ENCODE data around the gene GLG1. TPM values are rescaled to one million over a fixed set of nuclear protein-coding genes. Genes with fewer than 3 reads are reported as not detected.
"Not testable (repeated sequence)": the region's sequence is repeated elsewhere in the genome, so short reads cannot be mapped to it uniquely, and the experiment has no call there.

Gene GLG1
- total and polyA plus RNA-seq, 2 donors (not counting 3 experiments of a cell fraction or from before 2014, with no cell fraction given): 86.3 to 165 TPM

- H2AFZ ChIP-seq (ENCODE audit: low read depth, low read length); H4K20me1 ChIP-seq (replicated peaks; ENCODE audit: control insufficient read depth, extremely low read depth, insufficient read depth, low read length); H3K27me3 ChIP-seq (ENCODE audit: control insufficient read depth in 2 of 2, insufficient read depth in 2 of 2, low read length in 2 of 2); intact Hi-C loops (cut with micrococcal nuclease); H3K9me3 ChIP-seq (replicated peaks; ENCODE audit: control insufficient read depth, insufficient read depth, low read length); BruUV-seq (replicated peaks); H3K79me2 ChIP-seq (ENCODE audit: control insufficient read depth, insufficient read depth, low read length); H3K4me1 ChIP-seq (ENCODE audit: control insufficient read depth, extremely low read depth, insufficient read depth, low read length); DNase-seq (ENCODE audit: low read depth, low spot score); H3K4me3 ChIP-seq (replicated peaks in 1 of 3; ENCODE audit: insufficient read depth in 1 of 3, low read depth in 1 of 3, low read length in 3 of 3); FAIRE-seq; dilution Hi-C loops (cut with MboI; ENCODE audit: extremely low pct_ligation_motif_present, low sequenced_read_pairs); POLR2A ChIA-PET; CTCF ChIA-PET; H3K27ac ChIP-seq (ENCODE audit: insufficient read depth, low read depth, low read length); H3K36me3 ChIP-seq (ENCODE audit: control insufficient read depth in 2 of 2, extremely low read depth in 1 of 2, insufficient read depth in 2 of 2, low read length in 2 of 2); H3K4me2 ChIP-seq (ENCODE audit: insufficient read depth, low read length); H3K9ac ChIP-seq (replicated peaks; ENCODE audit: extremely low read depth, insufficient read depth, low read length); H3K9me1 ChIP-seq (replicated peaks; ENCODE audit: control insufficient read depth, extremely low read depth, insufficient read depth, low read length): not testable (repeated sequence)
Observed at GRCh38 chr16:74419811-74420210, 187.1 kb downstream of the GLG1 start.

GRCh38 chr16:74417897-74418296 lies 189.0 kb downstream of the GLG1 start:
- CTCF ChIA-PET: not testable (repeated sequence)

GRCh38 chr16:74413920-74414319 lies 193.0 kb downstream of the GLG1 start:
- H3K9me1 ChIP-seq (replicated peaks; ENCODE audit: control insufficient read depth, extremely low read depth, insufficient read depth, low read length); H3K9ac ChIP-seq (replicated peaks; ENCODE audit: extremely low read depth, insufficient read depth, low read length); POLR2A ChIA-PET; H3K4me2 ChIP-seq (ENCODE audit: insufficient read depth, low read length); H3K27me3 ChIP-seq (ENCODE audit: control insufficient read depth in 2 of 2, insufficient read depth in 2 of 2, low read length in 2 of 2); H3K36me3 ChIP-seq (ENCODE audit: control insufficient read depth in 2 of 2, extremely low read depth in 1 of 2, insufficient read depth in 2 of 2, low read length in 2 of 2); H3K4me3 ChIP-seq (replicated peaks in 1 of 3; ENCODE audit: insufficient read depth in 1 of 3, low read depth in 1 of 3, low read length in 3 of 3); H3K4me1 ChIP-seq (ENCODE audit: control insufficient read depth, extremely low read depth, insufficient read depth, low read length); H2AFZ ChIP-seq (ENCODE audit: low read depth, low read length); H3K27ac ChIP-seq (ENCODE audit: insufficient read depth, low read depth, low read length); intact Hi-C loops (cut with micrococcal nuclease); BruUV-seq (replicated peaks); H3K9me3 ChIP-seq (replicated peaks; ENCODE audit: control insufficient read depth, insufficient read depth, low read length); dilution Hi-C loops (cut with MboI; ENCODE audit: extremely low pct_ligation_motif_present, low sequenced_read_pairs); H4K20me1 ChIP-seq (replicated peaks; ENCODE audit: control insufficient read depth, extremely low read depth, insufficient read depth, low read length); DNase-seq (ENCODE audit: low read depth, low spot score); H3K79me2 ChIP-seq (ENCODE audit: control insufficient read depth, insufficient read depth, low read length); CTCF ChIA-PET; FAIRE-seq: not testable (repeated sequence)

More at GRCh38 chr16:74417897-74418296, 189.0 kb downstream of the GLG1 start:
- H3K9me1 ChIP-seq (replicated peaks; ENCODE audit: control insufficient read depth, extremely low read depth, insufficient read depth, low read length); H3K27ac ChIP-seq (ENCODE audit: insufficient read depth, low read depth, low read length); H3K9me3 ChIP-seq (replicated peaks; ENCODE audit: control insufficient read depth, insufficient read depth, low read length); H2AFZ ChIP-seq (ENCODE audit: low read depth, low read length); H3K79me2 ChIP-seq (ENCODE audit: control insufficient read depth, insufficient read depth, low read length); H3K36me3 ChIP-seq (ENCODE audit: control insufficient read depth in 2 of 2, extremely low read depth in 1 of 2, insufficient read depth in 2 of 2, low read length in 2 of 2); intact Hi-C loops (cut with micrococcal nuclease); H3K27me3 ChIP-seq (ENCODE audit: control insufficient read depth in 2 of 2, insufficient read depth in 2 of 2, low read length in 2 of 2); POLR2A ChIA-PET; H3K4me3 ChIP-seq (replicated peaks in 1 of 3; ENCODE audit: insufficient read depth in 1 of 3, low read depth in 1 of 3, low read length in 3 of 3); H3K4me1 ChIP-seq (ENCODE audit: control insufficient read depth, extremely low read depth, insufficient read depth, low read length); DNase-seq (ENCODE audit: low read depth, low spot score); FAIRE-seq; dilution Hi-C loops (cut with MboI; ENCODE audit: extremely low pct_ligation_motif_present, low sequenced_read_pairs); BruUV-seq (replicated peaks); H4K20me1 ChIP-seq (replicated peaks; ENCODE audit: control insufficient read depth, extremely low read depth, insufficient read depth, low read length); H3K9ac ChIP-seq (replicated peaks; ENCODE audit: extremely low read depth, insufficient read depth, low read length); H3K4me2 ChIP-seq (ENCODE audit: insufficient read depth, low read length): not testable (repeated sequence)

DNA sequence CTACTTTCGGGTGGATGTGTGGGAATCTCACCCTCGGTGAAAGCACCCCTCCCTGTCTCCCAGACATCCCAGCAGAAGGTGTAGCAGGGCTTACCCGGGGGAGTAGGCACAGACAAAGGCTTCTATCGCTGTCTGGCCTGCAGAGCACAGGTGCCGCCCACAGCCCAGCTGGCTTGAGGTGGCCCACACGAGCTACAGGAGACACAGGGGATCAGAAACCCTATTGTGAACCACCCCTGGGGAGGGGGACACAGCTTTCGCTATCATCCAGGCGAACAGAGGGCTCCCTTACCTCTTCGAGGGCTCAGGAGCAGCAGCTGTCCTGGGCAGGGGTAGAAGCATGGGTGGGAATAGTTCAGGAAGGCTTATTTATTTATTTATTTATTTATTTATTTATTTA lies 193.4 kb downstream of the GLG1 start:
- H3K36me3 ChIP-seq (ENCODE audit: control insufficient read depth in 2 of 2, extremely low read depth in 1 of 2, insufficient read depth in 2 of 2, low read length in 2 of 2); intact Hi-C loops (cut with micrococcal nuclease); H2AFZ ChIP-seq (ENCODE audit: low read depth, low read length); BruUV-seq (replicated peaks); H3K4me3 ChIP-seq (replicated peaks in 1 of 3; ENCODE audit: insufficient read depth in 1 of 3, low read depth in 1 of 3, low read length in 3 of 3); H3K9ac ChIP-seq (replicated peaks; ENCODE audit: extremely low read depth, insufficient read depth, low read length); DNase-seq (ENCODE audit: low read depth, low spot score); dilution Hi-C loops (cut with MboI; ENCODE audit: extremely low pct_ligation_motif_present, low sequenced_read_pairs); H3K9me3 ChIP-seq (replicated peaks; ENCODE audit: control insufficient read depth, insufficient read depth, low read length); H3K4me1 ChIP-seq (ENCODE audit: control insufficient read depth, extremely low read depth, insufficient read depth, low read length); H3K27me3 ChIP-seq (ENCODE audit: control insufficient read depth in 2 of 2, insufficient read depth in 2 of 2, low read length in 2 of 2); FAIRE-seq; H3K4me2 ChIP-seq (ENCODE audit: insufficient read depth, low read length); H3K27ac ChIP-seq (ENCODE audit: insufficient read depth, low read depth, low read length); POLR2A ChIA-PET; H3K9me1 ChIP-seq (replicated peaks; ENCODE audit: control insufficient read depth, extremely low read depth, insufficient read depth, low read length); H3K79me2 ChIP-seq (ENCODE audit: control insufficient read depth, insufficient read depth, low read length); H4K20me1 ChIP-seq (replicated peaks; ENCODE audit: control insufficient read depth, extremely low read depth, insufficient read depth, low read length); CTCF ChIA-PET: not testable (repeated sequence)

Measured in endothelial cell of umbilical vein (primary cell).